NT2/D1 (cell line): ENCODE data around the gene DPEP2.

ENCODE experiments used
- YY1 ChIP-seq: IDR thresholded peaks from 2 replicates; pipeline ENCODE4 v1.6.1; 2011; ENCODE audit not compliant: insufficient read length, insufficient read depth
- ZNF274 ChIP-seq: IDR thresholded peaks from 2 replicates; pipeline ENCODE4 v1.6.1; 2011; ENCODE audit warnings: mild to moderate bottlenecking, low read depth, low read length

- TF ChIP-seq ZNF274 (no peak), YY1 (no peak)
These were observed 58.7 kb downstream of the DPEP2 start for GRCh38 chr16:67940446-67941089.
